Measurements from ENCODE around the gene P2RY12. TPM values are rescaled to one million over a fixed set of nuclear protein-coding genes. Genes with fewer than 3 reads are reported as not detected.

The P2RY12 gene
- total RNA-seq, 2 donors from 2014 or later = 0.78 TPM; not detected in 1

- ATAC-seq (no peak), DNase-seq (no peak)
- TF ChIP-seq CTCF (IDR thresholded peaks at IDR 0.05) = no peak
- TF ChIP-seq POLR2A (IDR thresholded peaks at IDR 0.05) = no peak
- H3K36me3 ChIP-seq (replicated peaks in 1 of 2; ENCODE audit: insufficient read depth in 1 of 2, low read depth in 2 of 2) = no peaks in the 10 kb centered on the region
- H3K9me3 ChIP-seq = no peaks in the 10 kb centered on the region
- no peaks in the 10 kb centered on the region for H3K27me3 ChIP-seq
- intact Hi-C loops (cut with DNase I) = no loop called here
- no peaks in the 10 kb centered on the region for H3K4me1 ChIP-seq
- H3K27ac ChIP-seq = no peak overlapping the region
- H3K4me3 ChIP-seq = no peak overlapping the region
These were observed 13.0 kb downstream of the P2RY12 start for GRCh38 chr3:151371526-151371925.

DNA sequence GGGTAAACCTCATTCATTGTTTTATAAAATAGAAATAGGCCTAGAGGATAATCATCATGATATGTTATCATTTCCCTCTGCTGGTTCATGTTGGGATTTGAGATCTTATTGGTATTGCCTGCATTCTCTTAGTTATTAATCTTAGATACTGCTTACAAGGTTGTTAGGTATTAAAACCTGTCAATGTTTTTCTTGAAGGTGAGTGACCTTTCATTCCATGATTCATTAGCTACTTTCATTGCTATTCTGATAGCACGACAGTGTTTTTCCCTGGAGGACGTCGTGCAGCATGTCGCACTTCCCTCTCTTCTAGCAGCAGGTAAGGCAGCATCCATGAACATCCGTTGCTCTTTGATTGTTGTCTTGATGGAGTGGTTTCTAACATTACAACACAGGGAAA, 17.1 kb downstream of the P2RY12 start:
- TF ChIP-seq POLR2A (IDR thresholded peaks at IDR 0.05) = no peak
- no peak for TF ChIP-seq CTCF (IDR thresholded peaks at IDR 0.05)
- Histone ChIP-seq H3K27ac (no peak overlapping the region), H3K4me3 (no peak overlapping the region), H3K4me1 (no peaks in the 10 kb centered on the region), H3K9me3 (no peaks in the 10 kb centered on the region), H3K36me3 (replicated peaks in 1 of 2; ENCODE audit: insufficient read depth in 1 of 2, low read depth in 2 of 2) (no peaks in the 10 kb centered on the region), H3K27me3 (no peaks in the 10 kb centered on the region)
- DNase-seq = no peak
- 48 to 63% methylated on average over 5 of the region's 5 CpGs for WGBS, 2 donors
- intact Hi-C loops (cut with DNase I) = no loop called here
- ATAC-seq = no peak

GRCh38 chr3:151366993-151367392, 17.6 kb downstream of the P2RY12 start:
- DNase-seq (no peak), ATAC-seq (no peak)
- Histone ChIP-seq H3K9me3 (no peaks in the 10 kb centered on the region), H3K36me3 (replicated peaks in 1 of 2; ENCODE audit: insufficient read depth in 1 of 2, low read depth in 2 of 2) (no peaks in the 10 kb centered on the region), H3K4me1 (no peaks in the 10 kb centered on the region), H3K4me3 (no peak overlapping the region), H3K27me3 (no peaks in the 10 kb centered on the region), H3K27ac (no peak overlapping the region)
- TF ChIP-seq POLR2A (IDR thresholded peaks at IDR 0.05) (no peak), CTCF (IDR thresholded peaks at IDR 0.05) (no peak)
- 66 to 69% methylated on average over 3 of the region's 3 CpGs for WGBS, 2 donors
- intact Hi-C loops (cut with DNase I) = no loop called here

DNA sequence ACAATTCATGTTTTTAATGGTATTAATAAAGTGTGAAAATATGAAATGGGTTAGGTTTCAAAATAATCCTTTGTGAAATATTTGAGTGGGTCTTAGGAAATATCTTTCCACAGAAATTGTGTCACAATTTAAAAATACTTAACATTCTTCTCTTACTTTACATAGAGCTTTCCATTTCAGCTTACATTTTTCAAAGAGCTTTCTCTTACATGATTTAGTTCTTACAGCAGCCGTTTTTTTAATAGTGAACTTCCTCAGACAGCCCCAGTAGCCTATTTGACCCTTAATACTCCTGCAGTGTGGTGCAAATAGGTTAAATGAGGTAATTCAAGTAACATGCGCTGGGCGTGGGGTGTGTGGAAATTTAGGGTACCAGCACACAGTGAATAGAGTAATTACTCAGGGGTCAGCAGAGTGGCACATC, 21.8 kb downstream of the P2RY12 start:
- H3K4me3 ChIP-seq = no peak overlapping the region
- ATAC-seq (no peak), DNase-seq (no peak)
- H3K4me1 ChIP-seq = no peaks in the 10 kb centered on the region
- intact Hi-C loops (cut with DNase I) = no loop called here
- WGBS, 2 donors = 54 to 71% methylated on average over 3 of the region's 3 CpGs
- H3K27ac ChIP-seq = no peak overlapping the region
- TF ChIP-seq POLR2A (IDR thresholded peaks at IDR 0.05) (no peak), CTCF (IDR thresholded peaks at IDR 0.05) (no peak)
- H3K9me3 ChIP-seq = no peaks in the 10 kb centered on the region
- H3K36me3 ChIP-seq (replicated peaks in 1 of 2; ENCODE audit: insufficient read depth in 1 of 2, low read depth in 2 of 2) = no peaks in the 10 kb centered on the region
- no peaks in the 10 kb centered on the region for H3K27me3 ChIP-seq

GRCh38 chr3:151357463-151357850, 27.1 kb downstream of the P2RY12 start:
- Histone ChIP-seq H3K36me3 (replicated peaks in 1 of 2; ENCODE audit: insufficient read depth in 1 of 2, low read depth in 2 of 2) (no peaks in the 10 kb centered on the region), H3K4me3 (no peak overlapping the region), H3K27ac (no peak overlapping the region), H3K4me1 (no peaks in the 10 kb centered on the region), H3K27me3 (no peaks in the 10 kb centered on the region), H3K9me3 (no peaks in the 10 kb centered on the region)
- no peak for TF ChIP-seq POLR2A (IDR thresholded peaks at IDR 0.05)
- TF ChIP-seq CTCF (IDR thresholded peaks at IDR 0.05) = no peak
- ATAC-seq (no peak), DNase-seq (no peak)
- WGBS, 2 donors = 65 to 75% methylated on average over 2 of the region's 2 CpGs
- intact Hi-C loops (cut with DNase I) = no loop called here
